ENCODE measurements around the gene MATN4. TPM values are rescaled to one million over a fixed set of nuclear protein-coding genes. Genes with fewer than 3 reads are reported as not detected.

The MATN4 gene
- total RNA-seq, 2 donors from 2014 or later = 3.5 to 5.1 TPM

DNA sequence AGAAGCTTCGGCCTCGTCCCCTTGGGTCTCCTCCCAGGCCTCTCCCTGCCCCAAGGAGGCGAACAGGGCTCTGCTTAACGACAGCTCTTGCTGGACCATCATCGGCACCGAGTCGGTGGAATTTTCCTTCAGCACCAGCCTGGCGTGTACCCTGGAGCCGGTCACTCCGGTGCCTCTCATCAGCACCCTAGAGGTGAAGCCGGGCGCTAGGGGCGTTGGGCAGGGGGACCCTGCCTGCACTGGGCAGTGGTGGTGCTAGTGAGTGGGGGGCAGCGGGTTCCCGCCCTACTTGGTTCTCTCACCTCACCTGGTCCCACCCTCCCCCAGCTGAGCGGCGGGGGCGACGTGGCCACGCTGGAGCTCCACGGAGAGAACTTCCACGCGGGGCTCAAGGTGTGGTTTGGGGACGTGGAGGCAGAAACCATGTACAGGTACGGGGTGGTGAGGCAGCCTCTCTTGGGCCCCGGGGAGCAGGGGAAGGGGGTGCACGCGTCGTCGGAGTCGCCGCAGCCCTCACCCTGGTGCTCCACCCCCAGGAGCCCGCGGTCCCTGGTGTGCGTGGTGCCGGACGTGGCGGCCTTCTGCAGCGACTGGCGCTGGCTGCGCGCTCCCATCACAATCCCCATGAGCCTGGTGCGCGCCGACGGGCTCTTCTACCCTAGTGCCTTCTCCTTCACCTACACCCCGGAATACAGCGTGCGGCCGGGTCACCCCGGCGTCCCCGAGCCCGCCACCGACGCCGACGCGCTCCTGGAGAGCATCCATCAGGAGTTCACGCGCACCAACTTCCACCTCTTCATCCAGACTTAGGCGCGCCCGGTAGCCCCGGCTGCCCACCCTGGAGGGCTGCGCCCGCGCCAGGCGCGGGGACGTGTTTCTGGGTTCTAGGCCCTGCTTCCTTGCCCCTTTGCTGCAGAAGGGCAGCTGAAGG lies 8.3 kb upstream of the MATN4 start:
- ATAC-seq (replicated peaks in 1 of 2) (no peak), DNase-seq (no peak)
- Mint-ChIP-seq H3K4me3 (peak overlapping the region in 1 of 2 donors; percentile 84), H3K4me1 (ENCODE audit: low read depth) (peaks cover 39% of the 10 kb centered on the region), H3K9me3 (no peaks in the 10 kb centered on the region), H3K27me3 (ENCODE audit: low read depth) (peaks cover 44% of the 10 kb centered on the region), H3K27ac (no peak overlapping the region), H3K36me3 (ENCODE audit: insufficient read depth in 2 of 2) (no peaks in the 10 kb centered on the region)

GRCh38 chr20:45315672-45316071 lies 7.6 kb upstream of the MATN4 start:
- Mint-ChIP-seq H3K4me3 (peak overlapping the region; percentile 27 to 58), H3K27ac (peak overlapping the region; percentile 33), H3K4me1 (ENCODE audit: low read depth) (peaks cover 38% of the 10 kb centered on the region), H3K27me3 (ENCODE audit: low read depth) (peaks cover 52% of the 10 kb centered on the region), H3K9me3 (no peaks in the 10 kb centered on the region), H3K36me3 (ENCODE audit: insufficient read depth in 2 of 2) (peaks cover 0 to 2% of the 10 kb centered on the region in 2 donors)
- ATAC-seq (replicated peaks in 1 of 2) = no peak
- DNase-seq = no peak

DNA sequence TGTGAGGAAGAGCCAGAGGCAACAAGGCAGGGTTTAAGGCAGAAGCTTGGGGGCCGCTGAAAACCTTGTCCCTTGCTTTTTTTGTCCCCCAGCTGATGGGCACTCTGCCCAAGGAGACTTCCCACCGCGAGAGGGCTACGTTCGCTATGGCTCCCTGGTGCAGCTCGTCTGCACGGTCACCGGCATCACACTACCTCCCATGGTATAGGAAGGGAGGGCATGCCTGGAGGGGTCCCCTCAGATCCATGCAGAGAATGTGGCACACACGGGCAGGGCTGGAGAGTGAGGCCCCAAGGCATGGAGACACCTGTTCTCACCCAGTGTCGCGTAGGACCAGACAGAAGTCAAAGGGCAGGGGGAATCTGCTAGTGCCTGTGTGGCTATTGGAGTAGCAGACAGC lies 5.8 kb upstream of the MATN4 start:
- DNase-seq = no peak
- Mint-ChIP-seq H3K27me3 (ENCODE audit: low read depth) (peaks cover 69% of the 10 kb centered on the region), H3K9me3 (no peaks in the 10 kb centered on the region), H3K4me3 (no peak overlapping the region), H3K36me3 (ENCODE audit: insufficient read depth in 2 of 2) (peaks cover 0 to 2% of the 10 kb centered on the region in 2 donors), H3K4me1 (ENCODE audit: low read depth) (peaks cover 29% of the 10 kb centered on the region), H3K27ac (no peak overlapping the region)
- no peak for ATAC-seq (replicated peaks in 1 of 2)

- Mint-ChIP-seq H3K4me1 (ENCODE audit: low read depth) (peaks cover 21% of the 10 kb centered on the region), H3K27ac (no peak overlapping the region)
- no peak for DNase-seq
These were observed 5.1 kb upstream of the MATN4 start for GRCh38 chr20:45313065-45313695.

GRCh38 chr20:45312241-45312640 lies 4.1 kb upstream of the MATN4 start:
- DNase-seq (no peak), ATAC-seq (replicated peaks in 1 of 2) (no peak)
- peaks cover 12% of the 10 kb centered on the region for H3K4me1 Mint-ChIP-seq (ENCODE audit: low read depth)
- H3K9me3 Mint-ChIP-seq = no peaks in the 10 kb centered on the region
- no peak overlapping the region for H3K27ac Mint-ChIP-seq
- no peak overlapping the region for H3K4me3 Mint-ChIP-seq
- peaks cover 72% of the 10 kb centered on the region for H3K27me3 Mint-ChIP-seq (ENCODE audit: low read depth)
- H3K36me3 Mint-ChIP-seq (ENCODE audit: insufficient read depth in 2 of 2) = peaks cover 0 to 2% of the 10 kb centered on the region in 2 donors

More at GRCh38 chr20:45313065-45313695, 5.1 kb upstream of the MATN4 start:
- no peak for ATAC-seq (replicated peaks in 1 of 2)
- H3K27me3 Mint-ChIP-seq (ENCODE audit: low read depth) = peaks cover 70% of the 10 kb centered on the region
- no peak overlapping the region for H3K4me3 Mint-ChIP-seq
- no peaks in the 10 kb centered on the region for H3K9me3 Mint-ChIP-seq
- peaks cover 0 to 2% of the 10 kb centered on the region in 2 donors for H3K36me3 Mint-ChIP-seq (ENCODE audit: insufficient read depth in 2 of 2)

GRCh38 chr20:45311589-45312211 lies 3.6 kb upstream of the MATN4 start:
- no peaks in the 10 kb centered on the region for H3K9me3 Mint-ChIP-seq
- no peak overlapping the region for H3K27ac Mint-ChIP-seq
- ATAC-seq (replicated peaks in 1 of 2) = peak; percentile 83
- peak overlapping the region in 1 of 2 donors; percentile 24 for H3K4me3 Mint-ChIP-seq
- peaks cover 0 to 2% of the 10 kb centered on the region in 2 donors for H3K36me3 Mint-ChIP-seq (ENCODE audit: insufficient read depth in 2 of 2)
- H3K4me1 Mint-ChIP-seq (ENCODE audit: low read depth) = peaks cover 7% of the 10 kb centered on the region
- peak; percentile 75 to 82 for DNase-seq
- H3K27me3 Mint-ChIP-seq (ENCODE audit: low read depth) = peaks cover 68% of the 10 kb centered on the region

DNA sequence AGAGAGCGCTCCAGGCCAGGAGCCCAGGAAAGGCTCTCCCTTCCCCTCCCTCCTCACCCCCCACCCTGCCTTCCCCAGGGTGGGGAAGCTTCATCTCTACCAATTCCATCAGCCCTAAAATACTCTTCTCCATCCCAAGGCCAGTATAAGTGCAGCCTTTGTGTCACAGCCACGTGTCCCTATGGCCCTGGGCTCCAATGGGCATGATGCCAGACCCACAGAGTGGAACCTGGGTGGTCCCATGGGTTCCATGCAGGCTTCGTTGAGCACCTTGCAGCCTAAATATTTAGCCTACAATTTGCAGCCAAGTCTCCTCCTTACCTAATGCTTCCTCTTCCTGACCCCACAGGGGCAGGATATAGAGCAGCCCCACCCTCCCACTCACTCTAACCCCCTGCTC lies 976 bp upstream of the MATN4 start:
- Mint-ChIP-seq H3K36me3 (ENCODE audit: insufficient read depth in 2 of 2) (peaks cover 0 to 2% of the 10 kb centered on the region in 2 donors), H3K9me3 (no peaks in the 10 kb centered on the region), H3K27me3 (ENCODE audit: low read depth) (peaks cover 68% of the 10 kb centered on the region), H3K27ac (no peak overlapping the region), H3K4me3 (no peak overlapping the region), H3K4me1 (ENCODE audit: low read depth) (peaks cover 8% of the 10 kb centered on the region)
- ATAC-seq (replicated peaks in 1 of 2) (no peak), DNase-seq (no peak)

GRCh38 chr20:45307076-45307640 lies 941 bp downstream of the MATN4 start:
- Mint-ChIP-seq H3K4me1 (ENCODE audit: low read depth) (peaks cover 27% of the 10 kb centered on the region), H3K36me3 (ENCODE audit: insufficient read depth in 2 of 2) (peaks cover 0 to 5% of the 10 kb centered on the region in 2 donors), H3K4me3 (no peak overlapping the region), H3K9me3 (no peaks in the 10 kb centered on the region), H3K27ac (no peak overlapping the region), H3K27me3 (ENCODE audit: low read depth) (peaks cover 78% of the 10 kb centered on the region)
- DNase-seq (no peak), ATAC-seq (replicated peaks in 1 of 2) (no peak)

DNA sequence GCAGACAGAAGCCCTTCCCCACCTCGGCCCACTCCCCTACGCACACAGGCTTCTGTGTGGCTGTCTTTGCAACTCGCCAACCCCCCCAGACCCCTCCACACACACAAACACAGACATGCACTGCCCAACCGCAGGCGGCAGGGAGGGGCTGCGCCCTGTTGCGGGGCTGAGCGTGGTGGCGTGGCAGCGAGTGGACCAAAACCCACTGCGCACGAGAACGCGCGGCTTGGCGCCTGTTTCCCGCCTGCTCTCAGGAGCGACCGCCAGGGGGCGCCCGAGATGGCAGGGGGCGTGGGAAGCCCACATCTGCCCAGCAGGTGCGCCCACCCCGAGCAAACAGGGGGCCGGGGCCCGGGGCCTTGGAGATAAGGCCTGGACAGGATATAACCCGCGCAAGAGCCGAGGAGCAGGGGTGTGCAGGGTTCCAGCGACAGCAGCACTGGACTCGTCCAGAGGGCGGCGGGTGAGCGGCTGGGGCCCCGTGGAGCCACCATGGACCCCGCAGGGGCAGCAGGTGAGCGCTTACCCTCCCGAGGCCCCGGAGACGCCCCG lies 1.6 kb downstream of the MATN4 start, which contains the start of gene RBPJL:
Gene RBPJL (plus strand): TSS at position 410 of the 552 bp plus-strand sequence. CDS start 83 bp downstream, at position 493.
- Mint-ChIP-seq H3K4me1 (ENCODE audit: low read depth) (peaks cover 32% of the 10 kb centered on the region), H3K27ac (no peak within 1 kb of the TSS), H3K9me3 (no peaks in the 10 kb centered on the region), H3K36me3 (ENCODE audit: insufficient read depth in 2 of 2) (peaks cover 0 to 5% of the 10 kb centered on the region in 2 donors), H3K4me3 (no peak within 1 kb of the TSS), H3K27me3 (ENCODE audit: low read depth) (peaks cover 76% of the 10 kb centered on the region)
- DNase-seq (peak; percentile 62 to 70), ATAC-seq (replicated peaks in 1 of 2) (peak in 1 of 2 donors; percentile 21)

GRCh38 chr20:45305262-45305661 lies 2.8 kb downstream of the MATN4 start:
- DNase-seq (no peak), ATAC-seq (replicated peaks in 1 of 2) (no peak)
- H3K27ac Mint-ChIP-seq = no peak overlapping the region
- peaks cover 69% of the 10 kb centered on the region for H3K27me3 Mint-ChIP-seq (ENCODE audit: low read depth)
- H3K4me1 Mint-ChIP-seq (ENCODE audit: low read depth) = peaks cover 36% of the 10 kb centered on the region
- H3K36me3 Mint-ChIP-seq (ENCODE audit: insufficient read depth in 2 of 2) = peaks cover 0 to 4% of the 10 kb centered on the region in 2 donors
- no peak overlapping the region for H3K4me3 Mint-ChIP-seq
- no peaks in the 10 kb centered on the region for H3K9me3 Mint-ChIP-seq

DNA sequence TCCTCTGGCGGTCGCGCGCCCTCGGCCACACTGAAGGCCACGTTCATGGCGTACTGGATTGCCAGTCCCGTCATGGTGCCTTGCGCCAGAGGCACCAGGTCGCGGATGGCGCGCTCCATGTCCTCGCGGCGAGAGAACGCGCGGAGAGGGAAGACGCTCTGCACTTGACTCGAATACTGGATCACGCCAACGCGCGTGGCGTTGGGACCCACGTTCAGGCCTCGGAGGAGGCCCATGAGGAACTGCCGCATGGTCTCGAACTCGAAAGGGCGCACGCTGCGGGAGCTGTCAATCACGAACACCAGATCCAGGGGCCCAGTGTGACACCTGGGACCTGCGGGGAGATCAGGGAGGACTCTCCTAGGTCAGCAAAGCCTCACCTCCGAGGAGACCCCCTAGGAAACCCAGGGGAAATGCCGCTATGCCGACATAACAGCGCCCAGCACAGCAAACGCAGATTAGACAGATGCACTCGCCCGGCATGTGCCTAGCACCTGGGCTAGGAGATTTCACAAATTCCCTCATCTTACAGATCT lies 3.6 kb downstream of the MATN4 start:
- DNase-seq (no peak), ATAC-seq (replicated peaks in 1 of 2) (no peak)
- H3K9me3 Mint-ChIP-seq = no peaks in the 10 kb centered on the region
- no peak overlapping the region for H3K27ac Mint-ChIP-seq
- H3K4me3 Mint-ChIP-seq = peak overlapping the region in 1 of 2 donors; percentile 46
- peaks cover 69% of the 10 kb centered on the region for H3K27me3 Mint-ChIP-seq (ENCODE audit: low read depth)
- peaks cover 0 to 4% of the 10 kb centered on the region in 2 donors for H3K36me3 Mint-ChIP-seq (ENCODE audit: insufficient read depth in 2 of 2)
- peaks cover 40% of the 10 kb centered on the region for H3K4me1 Mint-ChIP-seq (ENCODE audit: low read depth)
